Hypothalamus (tissue), 51 donors: ENCODE measurements around the gene MEI1.

Experiments
- DNase-seq, 51 donors: peaks; one replicate each; lab custom pipeline; 2025; lab: John Stamatoyannopoulos, UW

The MEI1 gene

DNA sequence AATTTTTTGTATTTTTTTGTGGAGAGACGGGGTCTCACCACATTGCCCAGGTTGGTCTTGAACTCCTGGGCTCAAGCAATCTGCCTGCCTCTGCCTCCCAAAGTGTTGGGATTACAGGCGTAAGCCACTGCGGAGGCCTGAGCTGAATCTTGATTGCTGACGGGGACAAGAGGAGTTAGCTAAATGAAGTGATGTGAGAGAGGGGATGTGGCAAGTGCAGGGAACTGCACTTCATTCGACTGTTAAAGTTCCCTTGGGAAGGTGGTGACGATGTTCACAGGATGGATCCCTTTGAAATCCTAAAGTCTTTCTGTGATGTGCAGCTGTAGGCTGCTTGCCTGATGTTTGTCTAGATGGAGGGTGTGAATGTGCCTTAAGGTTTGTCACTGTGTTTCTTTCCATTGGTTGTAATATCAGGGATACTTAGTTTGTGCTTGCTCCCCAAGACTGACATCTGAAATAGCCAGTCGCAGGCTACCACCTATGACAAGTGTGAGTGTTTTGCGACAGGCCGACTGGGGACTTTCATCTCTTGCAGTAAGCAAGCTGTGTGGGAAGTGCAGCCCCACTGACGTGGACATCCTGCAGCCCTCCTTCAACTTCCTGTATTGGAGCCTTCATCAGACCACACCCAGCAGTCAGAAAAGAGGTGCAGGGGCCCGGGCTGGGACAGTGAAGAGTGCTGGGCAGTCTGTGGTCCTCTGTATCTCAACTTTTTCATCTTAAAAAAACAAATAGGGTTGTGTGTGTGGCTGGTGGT is 81.6 kb downstream of the MEI1 start:
- DNase-seq, result peak in 14 of 51 donors; percentile 4 to 30 (median 12)

DNA sequence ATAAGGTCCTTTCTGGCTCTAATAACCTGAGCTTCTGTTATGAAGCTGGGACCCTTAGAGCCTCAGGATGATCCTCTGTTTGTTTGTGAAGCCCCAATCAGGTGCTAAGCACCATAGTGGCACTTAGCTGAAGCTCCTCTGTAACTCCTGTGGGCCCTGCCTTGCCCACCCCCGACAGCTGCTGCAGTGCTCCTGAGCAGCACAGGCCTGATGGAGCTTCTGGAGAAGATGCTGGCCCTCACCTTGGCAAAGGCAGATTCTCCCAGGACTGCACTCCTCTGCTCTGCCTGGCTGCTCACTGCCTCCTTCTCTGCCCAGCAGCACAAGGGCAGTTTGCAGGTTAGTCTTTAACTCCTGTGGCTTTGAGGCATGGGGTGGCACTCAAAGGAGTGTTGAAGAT is 82.2 kb downstream of the MEI1 start:
- no peak for DNase-seq

DNA sequence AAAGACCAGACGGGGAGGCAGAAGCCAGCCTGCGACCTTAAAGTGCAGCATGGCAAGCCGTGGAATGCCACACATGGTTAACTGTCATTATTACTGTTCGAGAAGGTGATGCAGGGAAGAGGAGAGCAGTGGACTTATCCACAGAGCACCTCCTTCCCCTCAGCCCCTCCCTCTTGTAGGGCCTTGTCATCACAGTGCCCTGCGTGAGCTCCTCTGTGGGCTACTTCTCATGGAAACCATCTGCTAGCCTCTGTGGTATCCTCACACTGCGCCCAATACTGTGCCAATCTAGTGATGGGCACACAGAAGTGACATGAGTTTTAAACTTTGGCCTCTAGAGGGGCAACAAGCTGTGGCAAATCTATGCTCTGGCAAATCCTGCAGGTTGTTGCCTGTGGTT is 83.0 kb downstream of the MEI1 start:
- no peak for DNase-seq

DNA sequence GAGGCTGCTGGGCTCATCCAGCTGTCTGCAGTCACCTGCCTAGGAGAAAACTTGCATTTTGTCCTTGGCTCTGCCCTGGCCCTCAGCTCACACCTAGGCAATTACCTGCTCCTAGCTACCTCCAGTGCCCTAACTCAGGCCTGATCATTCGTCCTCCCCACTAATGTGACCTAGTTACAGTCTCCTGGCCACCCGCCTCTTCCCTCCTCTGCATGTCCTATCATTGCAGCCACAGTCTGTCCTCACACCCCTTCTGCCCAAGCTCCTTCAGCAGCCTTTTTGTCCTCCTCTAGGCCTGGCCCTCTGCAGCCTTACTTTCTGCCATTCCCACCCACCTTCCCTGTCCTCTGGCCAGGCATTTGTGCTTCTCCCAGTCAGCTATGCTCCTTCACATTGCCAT is 83.4 kb downstream of the MEI1 start:
- no peak for DNase-seq

DNA sequence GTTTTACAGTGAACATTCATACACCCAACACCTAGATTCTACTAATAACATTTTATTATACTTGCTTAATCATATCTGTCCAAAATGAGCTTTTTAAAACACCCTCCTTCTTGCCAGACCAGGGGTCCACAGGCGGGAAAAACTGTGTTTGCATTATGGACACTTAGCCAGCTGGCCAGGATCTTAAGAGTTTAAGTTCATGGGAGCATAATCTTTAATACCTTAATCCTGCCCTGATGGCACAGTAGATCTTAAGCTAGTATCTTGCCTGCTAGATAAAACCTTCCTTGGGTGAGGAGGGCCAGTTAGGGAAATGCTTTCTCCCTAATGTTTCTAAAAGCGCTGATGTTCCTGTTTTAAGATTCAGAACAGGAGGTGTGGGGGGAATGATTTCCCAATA is 88.0 kb downstream of the MEI1 start:
- DNase-seq, result no peak

DNA sequence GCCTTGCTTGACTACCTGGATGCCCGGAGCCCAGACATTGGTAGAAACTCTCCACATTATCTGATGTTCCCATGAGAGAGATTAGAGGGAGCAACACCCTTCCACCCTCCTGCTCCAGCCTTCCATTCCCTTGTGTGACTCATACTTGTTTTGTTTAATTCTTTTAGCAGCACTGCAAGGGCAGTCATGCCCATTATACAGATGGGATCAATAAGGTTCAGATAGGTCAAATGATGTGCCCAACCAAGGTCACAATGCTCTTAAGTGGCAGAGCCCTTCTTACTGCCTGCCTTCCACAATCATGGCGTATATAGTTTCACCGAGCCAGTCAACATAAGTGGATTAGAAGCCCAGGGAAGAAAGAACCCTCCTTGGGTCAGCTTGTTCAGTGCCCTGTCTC is 94.6 kb downstream of the MEI1 start:
- no peak for DNase-seq

DNA sequence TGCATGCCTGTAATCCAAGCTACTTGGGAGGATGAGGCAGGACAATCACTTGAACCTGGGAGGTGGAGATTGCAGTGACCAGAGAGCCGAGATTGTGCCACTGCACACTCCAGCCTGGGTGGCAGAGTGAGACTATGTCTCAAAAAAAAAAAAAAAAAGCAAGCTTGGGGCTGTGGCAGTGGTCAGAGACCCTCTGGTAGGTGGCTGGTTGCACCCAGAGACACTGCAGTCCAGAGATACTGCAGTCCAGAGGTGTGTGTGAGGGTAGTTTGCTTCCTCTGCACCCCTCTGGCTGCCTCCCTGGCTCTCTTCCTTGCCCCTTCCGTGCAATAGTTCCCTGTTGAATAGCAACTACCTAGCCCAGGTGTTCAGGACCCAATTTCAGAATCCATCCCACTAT is 99.4 kb downstream of the MEI1 start:
- no peak for DNase-seq

DNA sequence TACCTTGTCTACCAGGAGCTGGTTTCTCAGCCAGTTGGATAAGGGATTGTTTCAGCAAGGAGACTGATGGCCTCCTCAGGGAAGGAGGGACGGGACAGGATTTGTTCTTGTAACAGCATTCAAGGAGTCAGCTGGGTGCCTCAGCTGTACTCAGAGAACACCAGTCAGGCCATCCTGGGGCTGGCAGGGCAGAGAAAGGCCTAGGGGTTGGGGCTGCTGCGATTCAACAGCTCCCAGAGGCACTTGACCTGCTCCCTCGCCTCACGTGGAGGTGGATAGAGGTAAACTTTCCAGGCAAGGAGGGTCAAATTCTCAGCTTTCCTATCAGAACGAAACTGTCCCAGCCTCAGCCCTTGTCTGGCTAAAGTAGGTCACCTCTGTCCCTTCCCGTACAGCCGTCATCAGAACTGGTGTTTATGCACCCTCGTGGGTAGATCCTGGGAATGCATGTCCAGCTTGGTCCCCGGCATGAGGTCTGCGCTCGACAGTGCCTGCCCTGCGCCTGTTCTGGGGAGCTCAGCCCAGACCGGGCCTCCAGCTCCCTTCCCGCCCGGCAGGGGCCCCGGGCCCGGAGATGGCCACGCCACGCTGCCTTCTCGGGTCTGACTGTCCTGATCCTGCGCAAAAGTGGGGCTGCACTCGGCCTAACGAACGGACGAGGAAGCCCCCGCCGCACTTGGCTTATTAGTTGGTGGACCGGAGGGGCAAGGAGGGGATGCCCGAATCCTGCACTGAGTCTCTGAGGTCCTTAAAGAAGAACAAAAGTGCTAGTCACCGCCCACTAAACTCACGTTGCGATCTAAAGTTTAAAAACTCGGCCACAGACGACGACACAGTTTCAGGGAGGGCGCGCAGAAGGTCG is 100.4 kb downstream of the MEI1 start:
- DNase-seq, result peak in 41 of 51 donors; percentile 12 to 67 (median 45)

DNA sequence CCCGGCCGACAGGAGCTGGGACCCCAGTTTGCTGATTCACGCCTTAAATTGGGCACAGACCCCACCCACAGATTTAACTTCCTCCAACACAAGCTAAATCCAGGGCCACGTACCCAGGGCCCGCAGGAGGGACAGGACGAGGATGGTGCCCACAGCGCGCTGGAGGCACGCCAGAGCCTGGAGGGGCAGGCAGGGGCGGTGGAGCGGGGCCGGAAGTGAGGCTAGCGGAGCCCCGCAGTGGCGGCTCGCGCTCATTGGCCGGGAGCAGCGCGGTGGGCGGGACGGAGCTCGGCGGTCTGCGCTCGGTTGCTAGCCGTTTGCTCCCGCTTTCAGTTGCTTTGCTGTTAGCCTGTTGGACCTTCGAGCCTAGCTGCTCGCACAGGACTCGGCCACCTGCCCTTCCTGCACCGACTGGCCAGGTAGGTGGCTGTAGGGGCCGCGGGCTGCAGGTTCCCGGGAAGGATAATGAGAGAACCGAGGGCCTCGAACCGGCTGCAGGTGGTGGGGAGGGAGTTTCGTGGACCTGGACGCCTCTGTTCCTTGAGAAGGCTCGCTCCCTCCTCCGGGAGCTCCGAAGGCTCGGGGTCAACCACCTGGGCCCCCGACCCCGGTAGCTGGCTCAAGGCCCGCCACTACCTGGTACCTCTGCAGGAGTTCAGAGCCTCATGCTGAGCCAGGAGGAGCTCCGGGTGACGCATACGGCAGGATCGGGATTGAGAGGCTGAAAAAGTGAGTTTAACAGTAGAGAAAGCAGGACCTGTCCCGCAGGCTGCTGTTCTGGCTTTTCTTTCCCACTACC is 101.2 kb downstream of the MEI1 start, which contains the start of gene CCDC134:
Gene CCDC134 (plus strand): TSS at position 332 of the 799 bp plus-strand sequence. CDS start 8,212 bp downstream, outside the sequence.
- peak; percentile 32 to 96 (median 84) for DNase-seq

DNA sequence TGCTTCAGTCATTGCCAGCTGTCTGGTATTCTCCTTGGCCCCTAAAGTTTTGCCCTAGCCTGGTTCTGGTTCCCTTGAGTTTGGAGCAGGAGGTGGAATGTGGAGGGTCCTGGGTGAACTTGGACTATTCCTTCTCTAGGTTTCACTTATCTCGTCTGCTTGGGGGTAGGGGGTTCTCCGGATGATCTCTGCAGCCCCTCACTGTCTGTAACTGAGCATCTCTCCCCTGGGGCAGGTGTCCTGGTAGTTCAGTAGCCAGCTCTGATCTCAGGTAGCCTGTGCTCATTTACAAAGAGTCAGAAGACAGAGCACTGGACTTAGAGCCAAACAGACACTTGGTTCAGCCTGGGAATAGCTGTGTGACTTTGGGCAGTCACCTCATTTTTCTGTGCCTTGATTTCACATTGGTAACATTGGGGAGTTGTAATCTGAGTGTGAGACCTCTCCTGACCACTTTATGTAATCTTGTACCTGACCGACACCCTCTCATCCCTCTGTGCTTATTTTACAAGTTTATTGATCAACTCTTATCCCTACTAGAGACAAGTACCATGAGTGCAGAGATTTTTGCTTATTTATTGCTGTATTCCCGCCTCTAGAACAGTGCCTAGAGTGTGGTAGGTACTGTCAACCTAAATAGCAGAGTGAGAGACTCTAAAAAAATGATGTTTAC is 102.0 kb downstream of the MEI1 start:
- no peak for DNase-seq

DNA sequence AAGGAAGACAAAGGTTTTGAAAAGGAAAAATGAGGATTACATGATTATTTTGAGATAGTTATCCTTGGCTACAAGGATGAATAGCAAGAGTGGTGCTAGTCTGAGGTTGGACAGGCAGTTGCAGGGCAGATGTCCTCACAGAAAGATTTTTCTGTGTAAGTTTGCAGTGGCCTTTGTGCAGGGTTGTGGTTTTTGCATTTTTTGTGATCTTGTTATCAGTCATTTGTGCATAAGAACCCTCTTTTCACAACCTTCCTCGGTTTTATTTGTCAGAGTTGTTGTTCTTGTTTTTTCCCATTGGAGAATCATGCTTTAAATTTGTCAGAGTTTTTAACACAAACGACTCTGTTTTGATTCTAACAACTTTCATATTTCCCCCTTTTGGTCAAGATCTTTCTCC is 102.6 kb downstream of the MEI1 start:
- DNase-seq, result no peak

DNA sequence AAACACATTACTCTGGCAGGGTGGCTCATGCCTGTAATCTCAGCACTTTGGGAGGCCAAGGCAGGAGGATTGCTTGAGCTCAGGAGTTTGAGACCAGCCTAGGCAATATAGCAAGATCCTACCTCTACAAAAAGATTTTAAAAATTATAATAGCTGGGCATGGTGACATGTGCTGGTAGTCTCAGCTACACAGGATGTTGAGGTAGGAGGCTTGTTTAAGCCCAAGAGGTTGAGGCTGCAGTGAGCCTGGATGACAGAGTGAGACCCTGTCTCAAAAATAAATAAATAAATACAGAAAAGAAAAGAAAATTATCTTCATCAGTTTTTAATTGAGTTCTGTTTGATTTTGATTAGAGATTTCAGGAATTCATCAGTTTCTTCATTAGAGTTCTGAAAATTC is 106.3 kb downstream of the MEI1 start:
- no peak for DNase-seq

DNA sequence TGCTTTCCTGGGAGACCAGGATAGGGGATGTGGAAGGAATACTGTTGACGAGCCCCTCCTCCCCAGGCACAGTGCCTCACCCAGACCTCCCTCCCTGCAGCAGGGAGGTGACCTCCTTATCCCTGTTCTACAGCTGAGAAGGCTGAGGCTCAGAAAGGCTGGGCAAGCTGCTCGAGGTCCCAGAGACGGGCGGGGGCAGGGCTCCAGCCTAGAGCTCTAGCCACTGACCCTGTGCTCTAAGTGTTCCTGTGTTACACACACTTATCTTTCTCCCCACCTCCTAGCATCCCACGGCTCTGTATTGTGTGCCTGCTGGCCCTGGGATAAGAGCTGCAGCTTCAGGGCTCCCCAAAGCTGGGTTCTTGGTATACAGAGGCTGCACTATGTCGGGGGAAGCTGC is 109.1 kb downstream of the MEI1 start:
- no peak for DNase-seq

DNA sequence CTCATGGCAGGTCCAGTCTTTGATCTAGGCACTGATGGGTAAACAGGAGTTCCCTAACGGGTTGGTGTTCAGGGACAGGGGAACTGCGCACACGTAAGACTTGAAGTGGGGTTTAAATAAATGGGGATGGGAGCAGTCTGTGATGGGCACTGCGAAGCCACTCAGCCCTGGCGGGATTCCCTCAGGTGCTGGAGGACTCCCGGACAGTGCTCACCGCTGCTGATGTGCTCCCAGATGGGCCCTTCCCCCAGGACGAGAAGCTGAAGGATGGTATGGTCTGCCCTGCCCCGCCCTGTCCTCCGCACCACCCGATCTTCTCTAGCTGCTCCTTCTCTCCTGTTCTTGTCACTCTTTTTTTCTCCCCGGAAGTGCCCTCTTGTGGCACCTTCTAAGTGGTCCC is 110.7 kb downstream of the MEI1 start:
- DNase-seq, result no peak

DNA sequence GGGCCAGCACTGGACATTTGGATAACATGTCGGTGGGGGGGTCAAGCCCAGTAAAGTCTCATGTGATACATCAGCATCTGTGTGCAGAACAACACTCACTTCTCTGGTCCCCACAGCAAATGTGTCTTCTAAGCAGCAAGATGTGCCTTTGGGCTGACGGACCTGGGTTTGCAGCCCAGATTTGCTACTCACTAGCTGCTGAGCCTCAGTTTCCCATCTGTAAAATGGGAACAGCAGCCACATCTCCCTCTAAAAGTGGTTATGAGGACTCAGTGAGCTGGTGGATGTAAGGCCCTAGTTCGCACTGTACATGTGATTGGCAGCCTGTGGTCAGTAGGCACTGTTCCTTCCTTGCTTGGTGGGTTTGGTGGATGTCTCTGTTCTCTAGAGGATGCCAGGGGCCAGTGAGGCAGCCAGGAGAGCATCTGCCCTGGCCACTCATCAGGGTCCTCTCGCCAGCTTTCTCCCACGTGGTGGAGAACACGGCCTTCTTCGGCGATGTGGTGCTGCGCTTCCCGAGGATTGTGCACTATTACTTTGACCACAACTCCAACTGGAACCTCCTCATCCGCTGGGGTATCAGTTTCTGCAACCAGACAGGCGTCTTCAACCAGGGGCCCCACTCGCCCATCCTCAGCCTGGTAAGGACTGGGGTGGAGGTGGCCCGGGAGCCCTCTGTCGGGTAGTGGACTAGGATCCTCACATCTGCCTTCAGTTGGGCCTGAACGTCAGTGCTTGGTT is 113.7 kb downstream of the MEI1 start:
- no peak for DNase-seq

DNA sequence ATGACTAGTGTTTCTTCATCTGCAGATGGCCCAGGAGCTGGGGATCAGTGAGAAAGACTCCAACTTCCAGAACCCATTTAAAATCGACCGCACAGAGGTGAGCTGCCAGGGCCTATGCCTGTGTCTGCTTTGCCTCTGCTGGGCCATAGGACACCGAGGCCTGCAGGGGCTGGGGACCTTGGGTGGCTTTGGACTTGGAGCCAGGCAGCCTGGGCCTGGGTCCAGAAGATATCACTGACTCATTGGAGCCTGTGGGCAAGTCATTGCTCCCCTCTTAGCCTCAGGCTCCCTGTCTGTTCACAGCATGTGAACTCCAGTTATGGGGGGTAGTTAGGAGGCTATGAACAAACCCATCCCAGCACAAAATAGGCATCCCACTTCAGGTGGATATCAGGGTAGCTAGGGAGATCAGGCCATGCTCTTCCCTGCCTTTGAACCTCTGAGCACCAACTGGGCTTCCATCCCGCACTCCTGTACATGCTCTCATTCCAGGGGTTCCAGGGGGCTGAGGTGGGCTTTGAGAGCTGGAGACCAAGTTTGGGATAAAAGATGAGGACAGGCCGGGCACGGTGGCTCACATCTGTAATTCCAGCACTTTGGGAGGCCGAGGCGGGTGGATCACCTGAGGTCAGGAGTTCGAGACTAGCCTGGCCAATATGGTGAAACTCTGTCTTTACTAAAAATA is 114.6 kb downstream of the MEI1 start:
- DNase-seq, result no peak

DNA sequence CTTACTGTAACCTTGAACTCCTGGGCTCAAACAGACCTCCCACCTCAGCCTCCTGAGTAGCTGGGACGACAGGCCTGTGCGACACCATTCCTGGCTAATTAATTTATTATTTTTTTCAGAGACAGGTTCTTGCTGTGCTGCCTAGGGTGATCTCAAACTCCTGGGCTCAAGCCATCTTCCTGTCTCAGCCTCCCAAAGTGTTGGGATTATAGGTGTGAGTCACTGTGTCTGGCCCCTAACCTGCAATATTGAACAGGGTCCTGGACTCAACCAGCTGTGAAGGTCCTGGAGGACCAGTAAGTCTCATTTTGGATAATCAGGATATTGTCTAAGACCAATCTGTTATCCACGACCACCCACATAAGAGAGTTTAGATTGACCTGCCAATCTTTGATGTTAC is 116.4 kb downstream of the MEI1 start:
- no peak for DNase-seq

DNA sequence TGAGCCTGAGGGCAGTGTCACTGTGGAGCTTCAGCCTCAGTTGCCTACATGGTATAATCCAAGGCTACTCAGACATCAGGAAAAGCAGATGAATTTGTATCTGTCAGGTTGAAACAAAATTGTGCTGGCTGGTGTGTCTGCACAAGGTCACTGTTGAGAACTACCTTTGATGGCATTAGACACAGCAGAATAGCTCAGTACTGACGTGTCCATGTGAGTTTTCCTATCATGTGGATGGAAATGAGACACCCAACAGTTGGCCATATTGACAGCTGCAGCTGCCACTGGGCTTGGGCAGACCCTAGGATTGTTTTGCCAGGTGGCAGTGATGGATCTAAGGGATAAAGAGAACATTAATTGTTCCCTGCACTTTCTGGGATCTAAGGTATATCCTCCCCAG is 116.9 kb downstream of the MEI1 start:
- DNase-seq, result no peak

DNA sequence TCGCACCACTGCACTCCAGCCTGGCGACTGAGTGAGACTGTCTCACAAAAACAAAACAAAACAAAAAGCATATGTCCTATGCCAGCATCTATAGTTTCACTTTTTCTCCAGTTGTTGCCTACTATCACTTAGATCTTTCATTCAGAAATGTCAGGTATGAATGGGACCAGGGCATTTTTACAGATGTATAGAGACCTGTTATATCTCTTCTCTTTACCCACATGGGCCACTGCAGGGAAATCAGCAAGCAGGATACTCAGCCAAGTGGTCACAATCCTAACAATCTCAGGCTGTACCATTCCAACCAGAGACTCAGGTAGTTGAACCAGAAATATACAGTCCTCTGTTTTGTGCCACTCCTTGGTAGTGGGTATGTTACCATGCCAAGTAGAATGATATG is 117.6 kb downstream of the MEI1 start:
- no peak for DNase-seq
